ENCODE results near the gene STIM2.
"Not testable (repeated sequence)": the region's sequence is repeated elsewhere in the genome, so short reads cannot be mapped to it uniquely, and the experiment has no call there.

Gene STIM2

GRCh38 chr4:27005501-27005900, 144.9 kb downstream of the STIM2 start:
- DNase-seq (ENCODE audit: low spot score), result peak; percentile 8

- no peak for DNase-seq (ENCODE audit: low spot score)
Observed at GRCh38 chr4:27005905-27006590, 145.4 kb downstream of the STIM2 start.

- no peak for DNase-seq (ENCODE audit: low spot score)
Observed at GRCh38 chr4:27006646-27007045, 146.0 kb downstream of the STIM2 start.

GRCh38 chr4:27007507-27007906, 146.9 kb downstream of the STIM2 start:
- no peak for DNase-seq (ENCODE audit: low spot score)

- no peak for DNase-seq (ENCODE audit: low spot score)
Observed at GRCh38 chr4:27008679-27009078, 148.0 kb downstream of the STIM2 start.

- no peak for DNase-seq (ENCODE audit: low spot score)
Observed at GRCh38 chr4:27009539-27009938, 148.9 kb downstream of the STIM2 start.

GRCh38 chr4:27010334-27010940, 149.8 kb downstream of the STIM2 start:
- peak; percentile 28 for DNase-seq (ENCODE audit: low spot score)

- no peak for DNase-seq (ENCODE audit: low spot score)
Observed at GRCh38 chr4:27011401-27011800, 150.8 kb downstream of the STIM2 start.

- DNase-seq (ENCODE audit: low spot score), result no peak
Observed at GRCh38 chr4:27013012-27013411, 152.4 kb downstream of the STIM2 start.

- no peak for DNase-seq (ENCODE audit: low spot score)
Observed at GRCh38 chr4:27016551-27016950, 155.9 kb downstream of the STIM2 start.

- no peak for DNase-seq (ENCODE audit: low spot score)
Observed at GRCh38 chr4:27017623-27018022, 157.0 kb downstream of the STIM2 start.

GRCh38 chr4:27018076-27018475, 157.4 kb downstream of the STIM2 start:
- DNase-seq (ENCODE audit: low spot score), result no peak

GRCh38 chr4:27018910-27019309, 158.3 kb downstream of the STIM2 start:
- no peak for DNase-seq (ENCODE audit: low spot score)

- no peak for DNase-seq (ENCODE audit: low spot score)
Observed at GRCh38 chr4:27019766-27020165, 159.1 kb downstream of the STIM2 start.

- DNase-seq (ENCODE audit: low spot score), result no peak
Observed at GRCh38 chr4:27020203-27020602, 159.6 kb downstream of the STIM2 start.

GRCh38 chr4:27020603-27021002, 160.0 kb downstream of the STIM2 start:
- DNase-seq (ENCODE audit: low spot score), result no peak

- DNase-seq (ENCODE audit: low spot score), result no peak
Observed at GRCh38 chr4:27022963-27023362, 162.3 kb downstream of the STIM2 start.

GRCh38 chr4:27023366-27023765, 162.7 kb downstream of the STIM2 start:
- DNase-seq (ENCODE audit: low spot score), result no peak

GRCh38 chr4:27024805-27025204, 164.2 kb downstream of the STIM2 start:
- DNase-seq (ENCODE audit: low spot score), result no peak

- DNase-seq (ENCODE audit: low spot score), result no peak
Observed at GRCh38 chr4:27027428-27027827, 166.8 kb downstream of the STIM2 start.

GRCh38 chr4:27035127-27035526, 174.5 kb downstream of the STIM2 start:
- DNase-seq (ENCODE audit: low spot score), result not testable (repeated sequence)

- no peak for DNase-seq (ENCODE audit: low spot score)
Observed at GRCh38 chr4:27040356-27040755, 179.7 kb downstream of the STIM2 start.

GRCh38 chr4:27042411-27042810, 181.8 kb downstream of the STIM2 start:
- no peak for DNase-seq (ENCODE audit: low spot score)

- DNase-seq (ENCODE audit: low spot score), result no peak
Observed at GRCh38 chr4:27043200-27043599, 182.6 kb downstream of the STIM2 start.
